SU-DHL-6 (cell line): ENCODE data around the gene TDP2.

ENCODE experiments used
- EZH2phosphoT487 ChIP-seq: fragments of 200-600 bp; sonication (generic), shearing (Covaris generic); conservative IDR thresholded peaks from 2 replicates; pipeline ENCODE4 v1.6.1; 2018; ENCODE audit warnings: mild to moderate bottlenecking, antibody characterized with exemption, low read length, moderate library complexity, mixed read lengths
- TF ChIP-seq, protein P1 (sequence below): fragments of 200-600 bp; sonication (generic); IDR thresholded peaks from one replicate; pipeline ENCODE4 v1.5.1; 2017; ENCODE audit warnings: antibody characterized with exemption, mild to moderate bottlenecking, low read length, moderate library complexity; ENCODE audit not compliant: insufficient read depth, poor library complexity, severe bottlenecking

DNA sequence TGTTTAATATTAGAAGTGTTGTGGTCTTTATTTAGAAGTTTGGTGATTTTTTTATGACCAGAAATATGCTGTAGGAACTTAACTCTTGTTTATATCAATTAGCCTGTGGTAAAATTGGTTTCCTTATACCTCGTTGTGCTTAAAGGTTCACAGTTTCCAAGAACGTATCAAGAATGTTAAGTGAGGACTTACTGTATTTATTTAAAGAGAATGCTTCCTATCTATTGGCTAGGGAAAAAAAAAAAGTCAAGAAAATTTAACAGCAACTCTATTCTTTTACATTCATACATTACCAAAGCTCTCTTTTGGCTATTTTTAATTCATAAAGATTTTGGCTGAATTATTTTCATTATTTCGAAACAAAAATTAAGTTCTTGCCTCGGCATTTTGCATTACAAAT lies 22.3 kb downstream of the TDP2 start:
- TF ChIP-seq, protein P1, sequence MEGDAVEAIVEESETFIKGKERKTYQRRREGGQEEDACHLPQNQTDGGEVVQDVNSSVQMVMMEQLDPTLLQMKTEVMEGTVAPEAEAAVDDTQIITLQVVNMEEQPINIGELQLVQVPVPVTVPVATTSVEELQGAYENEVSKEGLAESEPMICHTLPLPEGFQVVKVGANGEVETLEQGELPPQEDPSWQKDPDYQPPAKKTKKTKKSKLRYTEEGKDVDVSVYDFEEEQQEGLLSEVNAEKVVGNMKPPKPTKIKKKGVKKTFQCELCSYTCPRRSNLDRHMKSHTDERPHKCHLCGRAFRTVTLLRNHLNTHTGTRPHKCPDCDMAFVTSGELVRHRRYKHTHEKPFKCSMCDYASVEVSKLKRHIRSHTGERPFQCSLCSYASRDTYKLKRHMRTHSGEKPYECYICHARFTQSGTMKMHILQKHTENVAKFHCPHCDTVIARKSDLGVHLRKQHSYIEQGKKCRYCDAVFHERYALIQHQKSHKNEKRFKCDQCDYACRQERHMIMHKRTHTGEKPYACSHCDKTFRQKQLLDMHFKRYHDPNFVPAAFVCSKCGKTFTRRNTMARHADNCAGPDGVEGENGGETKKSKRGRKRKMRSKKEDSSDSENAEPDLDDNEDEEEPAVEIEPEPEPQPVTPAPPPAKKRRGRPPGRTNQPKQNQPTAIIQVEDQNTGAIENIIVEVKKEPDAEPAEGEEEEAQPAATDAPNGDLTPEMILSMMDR, result no peak
- no peak for TF ChIP-seq EZH2phosphoT487
